LNCaP clone FGC (cell line): ENCODE data around the gene RASSF4.

Source experiments
- DNase-seq: peaks from one replicate; pipeline ENCODE4 v3.0.0-alpha.2; 2011; ENCODE audit warnings: low read depth
- H3K4me3 ChIP-seq: 2 replicates; pipeline ENCODE4 v1.5.1; 2011; ENCODE audit warnings: mild to moderate bottlenecking, low read depth, low read length, control low read depth
- TF ChIP-seq, protein P1 (sequence below): IDR thresholded peaks from 2 replicates; pipeline ENCODE4 v1.5.1; 2012; ENCODE audit warnings: mild to moderate bottlenecking; ENCODE audit not compliant: control insufficient read depth, insufficient read depth; ENCODE audit errors: extremely low read depth

The RASSF4 gene

DNA sequence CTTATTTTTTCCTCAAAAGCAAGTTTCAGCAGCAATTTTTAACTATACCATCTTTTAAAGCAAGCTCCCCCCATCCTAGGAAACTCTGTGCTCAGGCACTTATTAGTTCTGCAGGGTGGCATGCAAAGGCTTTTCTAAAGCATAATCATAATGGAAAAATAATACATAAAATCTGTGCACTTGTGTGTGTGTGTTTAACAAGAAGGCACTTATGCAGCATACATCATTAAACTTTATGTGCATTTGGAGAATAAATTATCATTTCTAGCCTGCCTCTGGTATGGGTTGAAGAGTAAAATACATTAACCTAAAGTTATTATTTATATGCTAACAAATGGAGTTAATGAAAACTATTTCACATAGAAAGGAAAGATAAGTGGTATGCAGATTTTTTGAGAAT lies 5.6 kb upstream of the RASSF4 start:
- DNase-seq, result no peak
- H3K4me3 ChIP-seq, result no peak overlapping the region
- TF ChIP-seq, protein P1, sequence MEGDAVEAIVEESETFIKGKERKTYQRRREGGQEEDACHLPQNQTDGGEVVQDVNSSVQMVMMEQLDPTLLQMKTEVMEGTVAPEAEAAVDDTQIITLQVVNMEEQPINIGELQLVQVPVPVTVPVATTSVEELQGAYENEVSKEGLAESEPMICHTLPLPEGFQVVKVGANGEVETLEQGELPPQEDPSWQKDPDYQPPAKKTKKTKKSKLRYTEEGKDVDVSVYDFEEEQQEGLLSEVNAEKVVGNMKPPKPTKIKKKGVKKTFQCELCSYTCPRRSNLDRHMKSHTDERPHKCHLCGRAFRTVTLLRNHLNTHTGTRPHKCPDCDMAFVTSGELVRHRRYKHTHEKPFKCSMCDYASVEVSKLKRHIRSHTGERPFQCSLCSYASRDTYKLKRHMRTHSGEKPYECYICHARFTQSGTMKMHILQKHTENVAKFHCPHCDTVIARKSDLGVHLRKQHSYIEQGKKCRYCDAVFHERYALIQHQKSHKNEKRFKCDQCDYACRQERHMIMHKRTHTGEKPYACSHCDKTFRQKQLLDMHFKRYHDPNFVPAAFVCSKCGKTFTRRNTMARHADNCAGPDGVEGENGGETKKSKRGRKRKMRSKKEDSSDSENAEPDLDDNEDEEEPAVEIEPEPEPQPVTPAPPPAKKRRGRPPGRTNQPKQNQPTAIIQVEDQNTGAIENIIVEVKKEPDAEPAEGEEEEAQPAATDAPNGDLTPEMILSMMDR, result no peak

DNA sequence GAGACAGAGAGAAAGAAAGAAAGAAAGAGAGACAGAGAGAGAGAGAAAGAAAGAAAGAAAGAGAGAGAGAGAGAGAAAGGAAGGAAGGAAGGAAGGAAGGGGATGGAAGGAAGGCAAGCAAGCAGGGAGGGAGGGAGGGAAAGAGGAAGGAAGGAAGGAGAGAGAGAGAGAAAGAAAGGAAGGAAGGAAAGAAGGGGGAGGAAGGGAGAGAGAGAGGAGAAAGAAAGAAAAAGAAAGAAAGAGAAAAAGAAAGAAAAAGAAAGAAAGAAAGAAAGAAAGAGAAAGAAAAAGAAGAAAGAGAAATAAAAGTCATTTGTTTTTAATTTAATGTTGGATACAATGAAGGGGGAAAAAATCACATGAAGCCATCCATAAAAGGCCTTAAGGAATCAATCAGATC lies 4.6 kb upstream of the RASSF4 start:
- DNase-seq, result no peak
- H3K4me3 ChIP-seq, result no peak overlapping the region
- TF ChIP-seq, protein P1, result no peak

DNA sequence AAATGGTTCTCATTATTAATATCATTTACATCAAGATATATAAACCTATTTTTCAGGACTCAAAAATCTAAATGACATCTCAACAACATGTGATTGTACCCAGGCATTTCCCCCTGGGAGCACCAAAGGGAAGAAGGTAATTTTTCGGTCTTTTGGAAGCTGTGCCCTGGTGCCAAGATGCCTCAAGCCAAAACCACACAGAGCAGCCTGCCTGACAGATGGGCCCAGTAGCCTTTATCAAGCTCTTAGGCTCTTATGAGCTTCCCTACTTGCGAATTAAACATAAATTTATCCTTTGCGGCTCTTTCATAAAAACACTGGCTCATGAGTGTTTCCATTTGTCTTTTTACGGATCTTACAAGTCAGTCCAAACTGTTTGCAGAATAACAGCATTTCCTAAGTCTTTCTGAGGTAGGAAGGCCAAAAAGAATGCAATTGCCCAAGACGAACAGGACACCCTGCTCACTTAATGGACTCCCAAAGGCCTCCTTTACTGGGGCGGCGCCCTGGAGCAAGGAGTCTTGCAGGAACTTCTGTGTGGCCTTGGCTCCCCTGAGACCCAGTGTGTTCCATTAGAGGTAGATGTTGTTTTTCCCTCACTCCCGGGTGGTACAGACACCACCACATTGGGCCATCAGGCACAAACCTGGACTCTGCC lies 4.1 kb upstream of the RASSF4 start:
- TF ChIP-seq, protein P1, result no peak

DNA sequence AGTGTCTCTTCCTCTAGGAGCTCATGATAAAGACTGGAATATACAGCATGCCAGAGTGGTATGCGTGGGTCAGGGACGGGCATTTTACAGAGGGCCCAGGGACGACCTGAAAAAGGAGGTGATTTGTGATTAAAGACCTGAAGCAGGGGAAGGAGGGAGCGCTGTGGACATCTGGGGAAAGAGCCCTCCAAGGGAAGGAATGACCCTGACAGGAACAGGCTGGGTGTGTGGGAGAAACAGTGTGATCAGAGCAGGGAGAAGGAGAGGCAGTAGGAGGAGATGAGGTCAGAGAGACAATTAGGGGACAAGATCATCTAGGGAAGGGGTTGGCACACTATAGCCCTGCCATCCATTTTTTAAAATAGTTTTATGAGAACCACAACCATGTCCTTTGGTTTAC lies 3.4 kb upstream of the RASSF4 start:
- H3K4me3 ChIP-seq, result no peak overlapping the region
- no peak for DNase-seq
- TF ChIP-seq, protein P1, result no peak

More for the DNA sequence above, 4.1 kb upstream of the RASSF4 start:
- no peak overlapping the region for H3K4me3 ChIP-seq
- DNase-seq, result no peak

DNA sequence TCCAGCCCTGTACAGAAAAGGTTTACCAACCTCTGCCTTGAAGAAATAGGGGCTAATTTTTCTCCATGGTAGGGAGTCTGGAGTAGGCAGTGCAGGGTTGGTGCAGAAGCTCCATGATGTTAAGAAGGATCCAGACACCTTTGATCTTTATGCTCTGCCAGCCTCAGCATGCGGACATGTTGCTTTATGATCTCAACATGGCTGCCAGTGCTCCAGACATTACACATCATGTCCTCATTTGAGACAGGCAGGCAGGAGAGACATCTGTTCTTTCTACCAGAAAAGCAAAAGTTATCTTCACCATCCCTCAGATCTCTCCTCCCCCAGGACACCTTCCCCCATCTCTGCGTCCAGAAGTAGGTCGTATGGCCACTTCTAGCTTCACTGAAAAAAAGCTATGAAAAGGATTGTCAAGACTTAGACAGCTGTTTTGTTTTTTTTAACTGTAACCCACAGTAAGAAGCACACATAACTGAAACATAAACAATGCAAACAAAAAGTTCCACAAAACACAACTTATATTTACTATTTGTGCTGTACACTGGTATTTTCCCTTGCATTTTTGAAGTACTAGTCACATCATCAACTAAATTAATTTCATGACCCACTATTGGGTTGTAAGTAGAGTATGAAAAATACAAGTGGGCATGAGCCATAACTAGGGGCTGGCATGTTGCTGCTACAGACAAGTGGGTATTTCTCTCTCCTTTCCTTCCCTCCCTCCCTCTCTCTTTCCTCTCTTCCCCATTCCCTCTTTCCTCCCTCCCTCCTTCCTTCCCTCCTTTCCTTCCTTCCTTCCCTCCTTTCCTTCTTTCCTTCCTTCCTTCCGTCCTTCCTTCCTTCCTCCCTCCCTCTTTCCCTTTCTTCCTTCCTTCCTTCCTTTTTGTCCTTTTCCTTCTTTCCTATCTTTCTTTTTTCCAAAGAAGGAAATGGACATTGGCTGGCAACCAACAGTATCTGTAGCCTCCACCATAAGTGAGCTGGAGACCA lies 2.6 kb upstream of the RASSF4 start:
- H3K4me3 ChIP-seq, result no peak overlapping the region
- TF ChIP-seq, protein P1, result no peak
- no peak for DNase-seq

DNA sequence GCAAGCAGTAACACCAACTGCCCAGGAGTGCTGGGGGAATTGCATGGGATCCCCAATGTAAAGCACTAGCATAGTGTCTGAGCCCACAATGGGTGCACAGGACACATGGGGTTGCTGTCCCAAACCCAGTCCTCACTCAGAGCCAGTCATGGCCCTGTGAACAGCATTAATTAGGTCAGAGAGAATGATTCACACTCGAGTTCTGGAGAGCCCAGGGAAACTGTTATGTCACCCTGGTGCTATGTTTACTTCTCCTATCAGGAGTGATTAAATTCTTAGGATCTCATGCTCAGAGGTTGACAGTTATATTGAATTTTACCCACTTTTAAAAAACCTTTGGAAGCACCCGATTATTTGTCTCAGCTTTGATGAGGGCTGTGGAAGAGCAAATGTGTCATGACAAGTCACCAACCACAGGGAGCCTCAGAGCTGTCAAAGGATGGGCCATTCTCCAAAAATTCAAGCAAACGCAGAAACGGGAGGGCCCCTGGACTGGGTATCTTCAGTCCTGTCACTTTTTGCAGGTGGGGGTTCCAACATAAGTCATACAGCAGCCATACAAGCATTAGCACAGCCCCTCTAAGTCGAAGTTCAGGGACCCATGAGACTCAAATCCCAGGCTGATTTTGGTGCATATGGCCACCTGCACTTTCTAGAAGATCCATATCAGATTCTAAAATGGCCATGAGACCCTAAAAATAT lies 1.3 kb upstream of the RASSF4 start:
- H3K4me3 ChIP-seq, result peak overlapping the region; percentile 69
- DNase-seq, result no peak
- TF ChIP-seq, protein P1, result no peak
